ENCODE measurements around the gene QKI. TPM values are rescaled to one million over a fixed set of nuclear protein-coding genes. Genes with fewer than 3 reads are reported as not detected.

QKI gene
- total RNA-seq, 1 donor from 2014 or later, result 88.4 TPM

DNA sequence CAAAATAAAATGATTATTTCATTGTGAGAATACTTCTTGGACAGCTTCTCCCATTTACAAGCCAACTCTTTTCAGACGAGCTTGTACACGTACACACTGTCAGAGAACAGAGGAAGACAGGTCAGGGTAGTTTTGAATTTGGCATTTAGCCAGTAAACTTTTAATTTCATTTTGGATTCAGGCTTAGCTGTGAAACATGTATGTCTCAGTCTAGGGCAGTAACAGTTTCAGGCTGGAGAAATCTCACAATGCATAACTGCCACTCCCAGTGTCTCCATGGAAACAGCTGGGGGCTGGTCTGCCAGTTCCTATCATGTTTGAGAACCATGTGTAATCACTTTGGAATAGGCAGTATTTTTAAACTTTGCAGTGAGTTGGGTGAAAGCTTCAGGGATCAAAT is 22.0 kb upstream of the QKI start:
- DNase-seq (ENCODE audit: low spot score, unreplicated experiment), result no peak
- no peaks in the 10 kb centered on the region for H3K9me3 Mint-ChIP-seq (ENCODE audit: low read depth)
- no peak overlapping the region for H3K4me3 Mint-ChIP-seq (ENCODE audit: low read depth)
- H3K4me1 Mint-ChIP-seq (ENCODE audit: low read depth), result peaks cover 17% of the 10 kb centered on the region
- H3K27ac Mint-ChIP-seq, result no peak overlapping the region
- TF ChIP-seq, protein P1, sequence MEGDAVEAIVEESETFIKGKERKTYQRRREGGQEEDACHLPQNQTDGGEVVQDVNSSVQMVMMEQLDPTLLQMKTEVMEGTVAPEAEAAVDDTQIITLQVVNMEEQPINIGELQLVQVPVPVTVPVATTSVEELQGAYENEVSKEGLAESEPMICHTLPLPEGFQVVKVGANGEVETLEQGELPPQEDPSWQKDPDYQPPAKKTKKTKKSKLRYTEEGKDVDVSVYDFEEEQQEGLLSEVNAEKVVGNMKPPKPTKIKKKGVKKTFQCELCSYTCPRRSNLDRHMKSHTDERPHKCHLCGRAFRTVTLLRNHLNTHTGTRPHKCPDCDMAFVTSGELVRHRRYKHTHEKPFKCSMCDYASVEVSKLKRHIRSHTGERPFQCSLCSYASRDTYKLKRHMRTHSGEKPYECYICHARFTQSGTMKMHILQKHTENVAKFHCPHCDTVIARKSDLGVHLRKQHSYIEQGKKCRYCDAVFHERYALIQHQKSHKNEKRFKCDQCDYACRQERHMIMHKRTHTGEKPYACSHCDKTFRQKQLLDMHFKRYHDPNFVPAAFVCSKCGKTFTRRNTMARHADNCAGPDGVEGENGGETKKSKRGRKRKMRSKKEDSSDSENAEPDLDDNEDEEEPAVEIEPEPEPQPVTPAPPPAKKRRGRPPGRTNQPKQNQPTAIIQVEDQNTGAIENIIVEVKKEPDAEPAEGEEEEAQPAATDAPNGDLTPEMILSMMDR (IDR thresholded peaks at IDR 0.05; ENCODE audit: unreplicated experiment), result no peak
- no peaks in the 10 kb centered on the region for H3K36me3 Mint-ChIP-seq (ENCODE audit: insufficient read depth)
- no peaks in the 10 kb centered on the region for H3K27me3 Mint-ChIP-seq

DNA sequence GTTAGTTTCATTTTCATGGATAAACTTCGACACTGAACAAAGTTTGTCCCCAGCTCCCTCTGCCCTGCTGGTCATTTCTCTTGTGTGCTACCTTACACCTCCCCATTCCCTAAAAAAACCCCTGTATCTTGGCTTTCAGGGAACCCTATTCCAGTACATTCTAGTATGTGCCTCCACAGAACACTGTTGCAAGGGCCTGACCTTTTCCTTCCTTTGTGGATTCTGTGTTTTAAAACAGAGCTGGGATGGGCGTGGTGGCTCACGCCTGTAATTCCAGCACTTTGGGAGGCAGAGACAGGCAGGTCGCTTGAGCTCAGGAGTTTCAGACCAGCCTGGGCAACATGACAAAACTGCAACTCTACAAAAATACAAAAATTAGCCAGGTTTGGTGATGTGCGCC is 20.6 kb upstream of the QKI start:
- TF ChIP-seq, protein P1 (IDR thresholded peaks at IDR 0.05; ENCODE audit: unreplicated experiment), result no peak
- no peak overlapping the region for H3K27ac Mint-ChIP-seq
- H3K36me3 Mint-ChIP-seq (ENCODE audit: insufficient read depth), result no peaks in the 10 kb centered on the region
- DNase-seq (ENCODE audit: low spot score, unreplicated experiment), result no peak
- H3K27me3 Mint-ChIP-seq, result no peaks in the 10 kb centered on the region
- H3K4me3 Mint-ChIP-seq (ENCODE audit: low read depth), result no peak overlapping the region
- H3K4me1 Mint-ChIP-seq (ENCODE audit: low read depth), result peaks cover 18% of the 10 kb centered on the region
- H3K9me3 Mint-ChIP-seq (ENCODE audit: low read depth), result no peaks in the 10 kb centered on the region

DNA sequence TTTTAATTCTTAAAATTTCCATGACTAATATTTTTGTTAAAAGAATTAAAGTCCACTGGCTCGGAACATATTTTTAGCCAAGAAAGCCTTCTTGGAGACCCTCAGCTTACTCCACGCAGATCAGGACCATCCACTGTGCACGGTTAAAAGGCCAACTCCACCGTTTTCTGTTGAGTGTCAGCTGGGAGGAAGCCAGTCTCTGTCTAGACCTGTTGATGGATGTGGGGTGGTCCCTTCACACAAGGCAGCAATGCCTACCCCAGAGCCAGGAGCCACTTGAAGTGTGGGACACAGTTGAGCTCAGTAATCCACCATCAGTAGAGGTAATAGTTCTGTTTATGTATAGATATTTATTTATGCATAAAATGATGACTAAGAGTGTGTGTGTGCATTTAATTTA is 19.9 kb upstream of the QKI start:
- no peak overlapping the region for H3K4me3 Mint-ChIP-seq (ENCODE audit: low read depth)
- TF ChIP-seq, protein P1 (IDR thresholded peaks at IDR 0.05; ENCODE audit: unreplicated experiment), result no peak

DNA sequence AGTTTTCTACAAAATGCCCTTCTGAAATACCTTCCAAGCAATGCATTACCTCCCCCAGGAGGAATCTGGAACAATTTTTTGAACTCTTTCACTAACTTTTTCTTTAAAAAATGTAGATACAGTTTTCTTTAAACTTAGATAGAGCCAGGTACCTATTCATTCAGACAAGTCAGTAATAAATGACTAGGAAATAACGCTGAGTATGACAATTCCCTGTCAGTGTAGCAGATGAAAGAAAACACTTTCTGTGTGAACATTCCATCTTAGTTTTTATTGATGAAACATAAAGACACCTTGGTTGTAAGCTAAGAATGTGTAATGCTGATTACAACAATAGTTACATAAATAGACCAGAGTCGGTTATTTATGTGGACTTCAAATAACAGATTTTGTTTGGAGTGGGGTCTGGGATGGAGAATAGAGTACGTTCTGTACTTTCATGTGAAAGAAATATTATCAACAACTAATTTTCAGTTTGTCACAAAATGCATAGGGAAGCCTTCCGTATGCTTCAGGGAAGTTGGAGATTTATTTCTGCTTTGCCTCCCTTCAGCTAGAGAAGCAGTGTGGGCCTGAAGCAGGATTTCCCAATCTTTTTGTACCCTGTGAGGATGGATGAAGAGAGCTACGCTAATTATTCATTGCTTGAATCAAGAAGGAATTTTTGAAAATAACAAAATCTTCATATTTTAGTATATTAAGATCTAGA is 19.2 kb upstream of the QKI start:
- Mint-ChIP-seq H3K4me1 (ENCODE audit: low read depth) (peaks cover 18% of the 10 kb centered on the region), H3K4me3 (ENCODE audit: low read depth) (no peak overlapping the region), H3K36me3 (ENCODE audit: insufficient read depth) (no peaks in the 10 kb centered on the region), H3K27me3 (no peaks in the 10 kb centered on the region), H3K27ac (no peak overlapping the region), H3K9me3 (ENCODE audit: low read depth) (no peaks in the 10 kb centered on the region)
- TF ChIP-seq, protein P1 (IDR thresholded peaks at IDR 0.05; ENCODE audit: unreplicated experiment), result no peak
- no peak for DNase-seq (ENCODE audit: low spot score, unreplicated experiment)

More for the DNA sequence above, 19.9 kb upstream of the QKI start:
- Mint-ChIP-seq H3K9me3 (ENCODE audit: low read depth) (no peaks in the 10 kb centered on the region), H3K27ac (no peak overlapping the region), H3K36me3 (ENCODE audit: insufficient read depth) (no peaks in the 10 kb centered on the region), H3K4me1 (ENCODE audit: low read depth) (peaks cover 18% of the 10 kb centered on the region), H3K27me3 (no peaks in the 10 kb centered on the region)
- no peak for DNase-seq (ENCODE audit: low spot score, unreplicated experiment)

DNA sequence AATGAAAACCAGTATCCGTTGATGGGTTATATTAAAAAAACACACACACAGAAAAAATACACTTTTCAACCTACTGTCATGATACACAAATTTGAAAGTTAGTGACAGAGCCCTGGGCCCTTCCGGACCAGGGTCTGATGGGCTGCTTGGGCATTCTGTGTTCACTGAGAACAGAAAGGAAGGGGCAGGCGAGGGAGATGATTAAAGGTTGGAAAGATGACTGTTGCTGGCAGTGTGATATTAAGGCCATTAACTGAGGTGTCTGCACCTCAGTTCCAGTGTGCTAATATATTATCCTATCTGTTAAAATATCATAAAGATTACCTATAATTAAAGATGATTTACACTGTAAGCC is 18.7 kb upstream of the QKI start:
- H3K9me3 Mint-ChIP-seq (ENCODE audit: low read depth), result no peaks in the 10 kb centered on the region
- no peaks in the 10 kb centered on the region for H3K36me3 Mint-ChIP-seq (ENCODE audit: insufficient read depth)
- no peak overlapping the region for H3K4me3 Mint-ChIP-seq (ENCODE audit: low read depth)
- no peak overlapping the region for H3K27ac Mint-ChIP-seq
- DNase-seq (ENCODE audit: low spot score, unreplicated experiment), result no peak
- TF ChIP-seq, protein P1 (IDR thresholded peaks at IDR 0.05; ENCODE audit: unreplicated experiment), result no peak
- no peaks in the 10 kb centered on the region for H3K27me3 Mint-ChIP-seq
- peaks cover 18% of the 10 kb centered on the region for H3K4me1 Mint-ChIP-seq (ENCODE audit: low read depth)

Measured in progenitor cell of endocrine pancreas (in vitro differentiated cells).